HEK293 (cell line): ENCODE results near the gene DDX10.
A peak's percentile ranks its signal among the peaks of the same experiment; 100 is the strongest.

Experiments
- CTCF ChIA-PET: fragments of 350-600 bp; formaldehyde crosslinking; extraction: SDS; loops from one replicate; lab custom pipeline; 2021; ENCODE audit warnings: antibody characterized with exemption; lab: Yijun Ruan, JAX
- POLR2A ChIA-PET: fragments of 300-600 bp; formaldehyde crosslinking; extraction: SDS; loops from one replicate; lab custom pipeline; 2020; ENCODE audit warnings: antibody characterized with exemption, inconsistent platforms; lab: Yijun Ruan, JAX
- H3K27ac ChIP-seq: fragments of 200-500 bp; sonication (Bioruptor generic); 2 replicates; pipeline ENCODE4 v1.5.1; 2014; ENCODE audit warnings: low read depth, low read length, control low read depth, inconsistent platforms; ENCODE audit errors: extremely low read depth
- H3K36me3 ChIP-seq, 2 experiments: fragments of 200-500 bp in 1 of 2; sonication (Bioruptor generic) in 1 of 2; 1 replicate in 1 of 2; 2 replicates in 1 of 2; pipeline ENCODE4 v1.5.1; 2014 to 2017; ENCODE audit warnings: inconsistent platforms in 2 of 2, low read length in 2 of 2; ENCODE audit not compliant: control insufficient read depth in 2 of 2, insufficient read depth in 1 of 2
- H3K4me1 ChIP-seq: fragments of 200-500 bp; sonication (Bioruptor generic); 2 replicates; pipeline ENCODE4 v1.5.1; 2014; ENCODE audit warnings: mild to moderate bottlenecking, low read length, inconsistent platforms; ENCODE audit not compliant: control insufficient read depth, insufficient read depth
- H3K4me3 ChIP-seq: 2 replicates; pipeline ENCODE4 v1.5.1; 2011; ENCODE audit warnings: low read depth, mild to moderate bottlenecking, control low read depth, low read length, moderate library complexity
- H3K9me3 ChIP-seq: fragments of 200-500 bp; sonication (Bioruptor generic); 2 replicates; pipeline ENCODE4 v1.5.1; 2014; ENCODE audit warnings: low read depth, low read length, inconsistent platforms; ENCODE audit not compliant: control insufficient read depth, insufficient read depth
- ATF2 ChIP-seq: fragments of 450-650 bp; formaldehyde crosslinking; IDR thresholded peaks from 2 replicates; pipeline ENCODE4 v1.5.1; 2016; ENCODE audit warnings: missing biosample characterization, missing genetic modification characterization, low read depth
- KLF16 ChIP-seq: fragments of 450-650 bp; formaldehyde crosslinking; IDR thresholded peaks from 2 replicates; pipeline ENCODE4 v1.5.1; 2017; ENCODE audit warnings: missing biosample characterization, missing genetic modification characterization
- PRDM6 ChIP-seq: fragments of 450-650 bp; formaldehyde crosslinking; IDR thresholded peaks from 2 replicates; pipeline ENCODE4 v1.5.1; 2017; ENCODE audit warnings: missing biosample characterization, missing genetic modification characterization
- SP7 ChIP-seq: fragments of 450-650 bp; formaldehyde crosslinking; IDR thresholded peaks from 2 replicates; pipeline ENCODE4 v1.5.1; 2016; ENCODE audit warnings: missing biosample characterization, missing genetic modification characterization
- ZNF121 ChIP-seq: fragments of 450-650 bp; formaldehyde crosslinking; IDR thresholded peaks from 2 replicates; pipeline ENCODE4 v1.5.1; 2016; ENCODE audit warnings: missing biosample characterization, missing genetic modification characterization
- ZNF184 ChIP-seq: fragments of 450-650 bp; IDR thresholded peaks from 2 replicates; pipeline ENCODE4 v1.5.1; 2018; ENCODE audit warnings: missing biosample characterization, mild to moderate bottlenecking, missing genetic modification characterization
- ZNF248 ChIP-seq: fragments of 450-650 bp; formaldehyde crosslinking; IDR thresholded peaks from 2 replicates; pipeline ENCODE4 v1.5.1; 2017; ENCODE audit warnings: missing biosample characterization, missing genetic modification characterization
- ZNF266 ChIP-seq: fragments of 450-650 bp; formaldehyde crosslinking; IDR thresholded peaks from 2 replicates; pipeline ENCODE4 v1.5.1; 2016; ENCODE audit warnings: missing biosample characterization, missing genetic modification characterization, low read depth
- ZNF514 ChIP-seq: fragments of 450-650 bp; formaldehyde crosslinking; IDR thresholded peaks from 2 replicates; pipeline ENCODE4 v1.5.1; 2016; ENCODE audit warnings: missing biosample characterization, missing genetic modification characterization
- ZNF561 ChIP-seq: fragments of 450-650 bp; IDR thresholded peaks from 2 replicates; pipeline ENCODE4 v1.5.1; 2018; ENCODE audit warnings: missing biosample characterization, missing genetic modification characterization, borderline replicate concordance
- ZNF629 ChIP-seq: fragments of 450-650 bp; formaldehyde crosslinking; IDR thresholded peaks from 2 replicates; pipeline ENCODE4 v1.5.1; 2017; ENCODE audit warnings: missing biosample characterization, missing genetic modification characterization
- ZNF704 ChIP-seq: fragments of 450-650 bp; formaldehyde crosslinking; IDR thresholded peaks from 2 replicates; pipeline ENCODE4 v1.5.1; 2016; ENCODE audit warnings: missing biosample characterization, missing genetic modification characterization
- ZNF843 ChIP-seq: fragments of 450-650 bp; formaldehyde crosslinking; IDR thresholded peaks from 2 replicates; pipeline ENCODE4 v1.5.1; 2016; ENCODE audit warnings: missing biosample characterization, missing genetic modification characterization
- TF ChIP-seq, protein P1 (sequence below): fragments of 450-650 bp; formaldehyde crosslinking; IDR thresholded peaks from 2 replicates; pipeline ENCODE4 v1.5.1; 2016; ENCODE audit warnings: missing biosample characterization, missing genetic modification characterization
- TF ChIP-seq, protein P2 (sequence below): fragments of 450-650 bp; formaldehyde crosslinking; optimal IDR thresholded peaks from 2 replicates; pipeline ENCODE3; 2016; ENCODE audit warnings: missing biosample characterization, mild to moderate bottlenecking, missing genetic modification characterization

The DDX10 gene

GRCh38 chr11:108733479-108734116 is 68.7 kb downstream of the DDX10 start (continued):
- TF ChIP-seq ATF2 (tag by site-specific recombination): no peak
- TF ChIP-seq ZNF704 (tag by site-specific recombination): no peak
- TF ChIP-seq, protein P1, sequence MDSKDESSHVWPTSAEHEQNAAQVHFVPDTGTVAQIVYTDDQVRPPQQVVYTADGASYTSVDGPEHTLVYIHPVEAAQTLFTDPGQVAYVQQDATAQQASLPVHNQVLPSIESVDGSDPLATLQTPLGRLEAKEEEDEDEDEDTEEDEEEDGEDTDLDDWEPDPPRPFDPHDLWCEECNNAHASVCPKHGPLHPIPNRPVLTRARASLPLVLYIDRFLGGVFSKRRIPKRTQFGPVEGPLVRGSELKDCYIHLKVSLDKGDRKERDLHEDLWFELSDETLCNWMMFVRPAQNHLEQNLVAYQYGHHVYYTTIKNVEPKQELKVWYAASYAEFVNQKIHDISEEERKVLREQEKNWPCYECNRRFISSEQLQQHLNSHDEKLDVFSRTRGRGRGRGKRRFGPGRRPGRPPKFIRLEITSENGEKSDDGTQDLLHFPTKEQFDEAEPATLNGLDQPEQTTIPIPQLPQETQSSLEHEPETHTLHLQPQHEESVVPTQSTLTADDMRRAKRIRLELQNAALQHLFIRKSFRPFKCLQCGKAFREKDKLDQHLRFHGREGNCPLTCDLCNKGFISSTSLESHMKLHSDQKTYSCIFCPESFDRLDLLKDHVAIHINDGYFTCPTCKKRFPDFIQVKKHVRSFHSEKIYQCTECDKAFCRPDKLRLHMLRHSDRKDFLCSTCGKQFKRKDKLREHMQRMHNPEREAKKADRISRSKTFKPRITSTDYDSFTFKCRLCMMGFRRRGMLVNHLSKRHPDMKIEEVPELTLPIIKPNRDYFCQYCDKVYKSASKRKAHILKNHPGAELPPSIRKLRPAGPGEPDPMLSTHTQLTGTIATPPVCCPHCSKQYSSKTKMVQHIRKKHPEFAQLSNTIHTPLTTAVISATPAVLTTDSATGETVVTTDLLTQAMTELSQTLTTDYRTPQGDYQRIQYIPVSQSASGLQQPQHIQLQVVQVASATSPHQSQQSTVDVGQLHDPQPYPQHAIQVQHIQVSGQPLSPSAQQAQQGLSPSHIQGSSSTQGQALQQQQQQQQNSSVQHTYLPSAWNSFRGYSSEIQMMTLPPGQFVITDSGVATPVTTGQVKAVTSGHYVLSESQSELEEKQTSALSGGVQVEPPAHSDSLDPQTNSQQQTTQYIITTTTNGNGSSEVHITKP (tag by site-specific recombination): 0 out of 2 replicates have a peak, but pooled peaks have one; percentile 28
- peak; percentile 68 for TF ChIP-seq ZNF629

DNA sequence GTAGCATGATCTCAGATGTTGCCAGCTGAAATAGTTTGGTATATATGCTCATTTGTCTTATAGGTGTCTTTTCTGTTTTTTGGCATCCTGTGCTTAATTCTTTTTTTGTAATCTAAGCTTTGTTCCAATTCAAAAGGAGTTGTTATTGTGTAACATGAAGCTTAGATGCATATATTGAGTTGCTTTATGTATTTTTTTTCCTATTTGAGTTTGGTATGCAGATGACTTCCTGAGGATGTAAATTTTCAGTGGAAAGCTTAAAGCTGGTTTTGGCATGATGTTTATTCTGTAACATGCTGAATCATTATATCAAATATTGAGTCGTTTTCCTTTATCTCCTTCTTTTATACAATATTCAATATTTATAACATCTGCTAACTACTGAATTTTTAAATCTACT is 69.4 kb downstream of the DDX10 start:
- H3K36me3 ChIP-seq: peaks cover 0 to 3% of the 10 kb centered on the region in 2 experiments; a peak in 1 of 3 replicates
- no peak overlapping the region for H3K4me3 ChIP-seq
- no peak overlapping the region for H3K27ac ChIP-seq
- no peaks in the 10 kb centered on the region for H3K4me1 ChIP-seq
- no peaks in the 10 kb centered on the region for H3K9me3 ChIP-seq
- POLR2A ChIA-PET: no interaction called here
- CTCF ChIA-PET: interaction anchor here (0.6 to 3.2 kb wide), 16 partner anchors 9 to 1940 kb away, joined by 3 to 23 read pairs (median 5); no protein-coding TSS in a partner anchor
- TF ChIP-seq, protein P1 (tag by site-specific recombination): no peak
- TF ChIP-seq ZNF561 (tag by site-specific recombination): no peak
- TF ChIP-seq PRDM6 (tag by site-specific recombination): no peak
- no peak for TF ChIP-seq SP7
- TF ChIP-seq ZNF121: no peak
- no peak for TF ChIP-seq ZNF266 (tag by site-specific recombination)
- no peak for TF ChIP-seq ZNF248 (tag by site-specific recombination)
- no peak for TF ChIP-seq ZNF184 (tag by site-specific recombination)
- no peak for TF ChIP-seq ZNF843 (tag by site-specific recombination)
- TF ChIP-seq KLF16 (tag by site-specific recombination): no peak
- no peak for TF ChIP-seq ZNF514 (tag by site-specific recombination)
- TF ChIP-seq, protein P2, sequence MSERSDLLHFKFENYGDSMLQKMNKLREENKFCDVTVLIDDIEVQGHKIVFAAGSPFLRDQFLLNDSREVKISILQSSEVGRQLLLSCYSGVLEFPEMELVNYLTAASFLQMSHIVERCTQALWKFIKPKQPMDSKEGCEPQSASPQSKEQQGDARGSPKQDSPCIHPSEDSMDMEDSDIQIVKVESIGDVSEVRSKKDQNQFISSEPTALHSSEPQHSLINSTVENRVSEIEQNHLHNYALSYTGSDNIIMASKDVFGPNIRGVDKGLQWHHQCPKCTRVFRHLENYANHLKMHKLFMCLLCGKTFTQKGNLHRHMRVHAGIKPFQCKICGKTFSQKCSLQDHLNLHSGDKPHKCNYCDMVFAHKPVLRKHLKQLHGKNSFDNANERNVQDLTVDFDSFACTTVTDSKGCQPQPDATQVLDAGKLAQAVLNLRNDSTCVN (tag by site-specific recombination): no peak
